GM13976 (cell line): Measurements from ENCODE around the gene SLC8A3.
A peak's percentile ranks its signal among the peaks of the same experiment; 100 is the strongest.

Experiments
- DNase-seq: peaks from one replicate; pipeline ENCODE4 v3.0.0; 2012; ENCODE audit warnings: low spot score
- CTCF ChIP-seq: IDR thresholded peaks from 2 replicates; pipeline ENCODE4 v1.5.1; 2012; ENCODE audit warnings: borderline replicate concordance, mild to moderate bottlenecking; ENCODE audit not compliant: insufficient read depth; ENCODE audit errors: extremely low read depth, missing control alignments, control extremely low read depth
- in situ Hi-C: fragments of 300-500 bp; cut with MboI; formaldehyde crosslinking; loops from one replicate; pipeline ENCODE4 v1.12.0; 2022; ENCODE audit warnings: low sequenced_read_pairs, mixed read lengths, inconsistent platforms; ENCODE audit not compliant: unreplicated experiment

Gene SLC8A3

GRCh38 chr14:70189456-70190077 lies 816 bp upstream of the SLC8A3 start:
- in situ Hi-C loops, result no loop called here
- DNase-seq, result peak; percentile 21
- TF ChIP-seq CTCF, result no peak

GRCh38 chr14:70188322-70188658 lies 461 bp downstream of the SLC8A3 start:
- in situ Hi-C loops, result no loop called here
- no peak for TF ChIP-seq CTCF

GRCh38 chr14:70186900-70187451 lies 1.8 kb downstream of the SLC8A3 start:
- in situ Hi-C loops, result no loop called here
- TF ChIP-seq CTCF, result no peak
- DNase-seq, result peak; percentile 32

More at GRCh38 chr14:70188322-70188658, 461 bp downstream of the SLC8A3 start:
- no peak for DNase-seq

GRCh38 chr14:70183991-70184390 lies 4.8 kb downstream of the SLC8A3 start:
- in situ Hi-C loops, result no loop called here
- TF ChIP-seq CTCF, result no peak
- DNase-seq, result peak; percentile 38

- in situ Hi-C loops, result no loop called here
- TF ChIP-seq CTCF, result no peak
These were observed 7.5 kb downstream of the SLC8A3 start for GRCh38 chr14:70181276-70181675.

GRCh38 chr14:70180718-70181117 lies 8.0 kb downstream of the SLC8A3 start:
- in situ Hi-C loops, result no loop called here
- no peak for TF ChIP-seq CTCF
- DNase-seq, result no peak

More at GRCh38 chr14:70181276-70181675, 7.5 kb downstream of the SLC8A3 start:
- no peak for DNase-seq
